Endometrial microvascular endothelial cells (primary cell): Measurements from ENCODE around the gene TXNDC11. TPM values are rescaled to one million over a fixed set of nuclear protein-coding genes. Genes with fewer than 3 reads are reported as not detected.

Experiments used
- in situ Hi-C: cut with HindIII; loops from 2 replicates; pipeline ENCODE4 v1.10.0; 2017; ENCODE audit warnings: low sequenced_read_pairs, low pct_unique_long_range_greater_than_20kb; ENCODE audit errors: inconsistent ontology term
- total RNA-seq: library from RNA; depleted of rRNA; stranded (reverse); fragments of >200 nt; gene quantifications from one replicate; pipeline ENCODE4 v1.2.3, GENCODE V29; 2015; ENCODE audit errors: inconsistent ontology term

TXNDC11 gene
- total RNA-seq, 1 donor from 2014 or later = 63.2 TPM

DNA sequence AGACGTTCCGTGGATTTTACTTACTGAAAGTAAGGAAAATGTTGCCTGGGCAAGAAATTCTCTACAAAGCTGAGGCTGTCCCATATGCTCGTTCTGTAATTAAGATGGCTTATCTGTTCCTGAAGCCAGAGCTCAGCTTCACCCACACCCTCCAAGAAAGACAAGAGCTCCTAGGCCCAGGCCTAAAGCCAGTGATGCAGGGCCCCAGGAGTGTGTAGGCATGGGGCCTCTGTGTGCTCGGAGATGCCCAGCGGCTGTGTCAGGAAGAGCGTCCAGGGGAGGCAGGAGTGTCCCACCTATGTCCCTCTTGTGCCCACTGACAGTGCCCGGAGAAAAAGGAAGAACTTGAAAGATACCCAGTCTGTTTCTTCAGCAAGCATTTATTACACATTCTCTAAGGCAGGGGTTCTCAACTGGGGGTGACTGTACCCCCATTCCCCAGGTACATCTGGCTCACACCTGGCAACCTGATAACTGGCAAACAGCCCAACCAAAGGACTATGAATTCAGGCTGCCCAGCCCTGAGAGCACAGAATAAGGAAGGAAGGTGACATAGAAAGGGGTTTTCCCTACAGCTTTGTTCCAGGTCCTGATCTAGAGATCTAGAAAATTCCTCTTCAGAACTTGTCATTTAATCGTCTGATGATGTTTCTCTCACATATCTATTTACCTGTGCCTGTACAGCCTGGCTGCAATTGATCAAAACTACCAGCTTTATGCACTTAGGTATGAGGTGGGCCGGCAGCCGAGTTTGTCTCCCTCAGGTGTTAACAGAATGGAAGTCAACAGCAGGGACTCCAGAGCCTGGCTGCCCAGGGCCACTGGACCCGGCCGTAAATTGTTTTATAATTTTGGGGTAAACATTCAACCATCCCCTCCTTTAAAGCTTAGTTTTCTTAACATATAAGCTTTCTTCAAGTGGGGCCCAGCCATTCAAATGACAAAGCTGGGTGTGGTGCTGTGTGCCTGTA is 62.4 kb downstream of the TXNDC11 start:
- in situ Hi-C loops = no loop called here

DNA sequence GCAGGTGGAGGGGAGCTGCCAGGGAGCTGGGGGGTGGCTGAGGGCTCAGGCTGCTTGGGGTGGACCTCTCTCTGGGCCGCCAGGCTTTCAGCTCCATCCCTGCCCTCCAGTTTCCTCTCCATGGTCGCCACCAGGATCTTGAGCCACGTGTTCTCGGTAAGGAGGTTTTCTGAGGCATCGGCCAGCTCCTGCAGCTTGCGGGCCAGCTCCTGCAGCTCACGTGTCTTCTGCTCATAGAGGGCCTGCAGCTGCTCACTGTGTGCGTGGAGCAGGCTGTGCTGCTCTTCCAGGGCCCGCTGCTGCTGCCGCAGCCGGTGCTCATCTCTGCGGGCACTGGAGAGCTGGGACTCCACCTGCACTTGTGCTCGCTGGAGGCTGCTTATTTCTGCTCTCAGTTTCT is 63.4 kb downstream of the TXNDC11 start:
- in situ Hi-C loops = no loop called here

DNA sequence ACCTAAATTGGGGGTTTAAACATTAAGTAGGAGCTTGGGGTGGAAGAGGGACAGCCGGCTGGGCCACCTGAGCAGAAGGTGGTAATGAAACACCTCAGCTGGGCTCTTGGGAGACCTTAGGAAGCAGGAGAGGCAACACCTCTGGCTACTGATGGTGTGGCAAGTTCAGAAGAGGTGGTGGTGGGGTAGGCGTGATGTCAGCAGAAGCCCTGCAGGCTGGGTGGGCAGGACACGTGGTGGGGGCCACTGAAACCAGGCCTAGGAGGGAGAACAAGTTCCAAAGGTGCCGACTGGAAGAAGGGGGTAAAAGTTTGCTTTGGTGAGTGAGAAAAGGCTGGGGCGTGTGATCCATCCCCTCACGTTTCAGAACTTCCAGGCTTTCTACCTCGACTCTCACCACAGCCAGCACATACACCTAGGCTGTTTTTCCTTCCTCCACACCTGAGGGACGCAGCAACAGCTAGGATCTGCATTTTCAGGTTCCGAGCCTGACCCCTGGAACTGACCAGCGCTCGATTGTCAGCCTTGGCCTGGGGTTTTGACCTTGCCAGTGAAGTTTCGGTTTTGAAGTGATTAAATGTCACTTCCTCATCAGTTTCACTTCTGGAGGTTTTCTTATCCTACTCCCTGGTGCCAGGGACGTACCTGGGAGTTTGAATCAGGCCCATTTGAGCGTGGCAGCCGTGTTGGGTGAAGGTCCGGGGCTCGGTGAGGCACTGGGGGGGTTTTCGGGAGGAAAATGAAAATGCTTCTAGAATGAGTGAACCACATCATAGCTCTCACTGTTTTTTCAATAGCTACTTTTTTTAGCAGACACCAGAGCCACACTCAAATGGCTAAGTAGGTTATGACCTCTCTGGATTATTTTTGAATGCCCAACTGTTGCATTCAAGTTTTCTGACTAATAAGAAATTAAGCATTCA is 64.4 kb downstream of the TXNDC11 start:
- in situ Hi-C loops = no loop called here

DNA sequence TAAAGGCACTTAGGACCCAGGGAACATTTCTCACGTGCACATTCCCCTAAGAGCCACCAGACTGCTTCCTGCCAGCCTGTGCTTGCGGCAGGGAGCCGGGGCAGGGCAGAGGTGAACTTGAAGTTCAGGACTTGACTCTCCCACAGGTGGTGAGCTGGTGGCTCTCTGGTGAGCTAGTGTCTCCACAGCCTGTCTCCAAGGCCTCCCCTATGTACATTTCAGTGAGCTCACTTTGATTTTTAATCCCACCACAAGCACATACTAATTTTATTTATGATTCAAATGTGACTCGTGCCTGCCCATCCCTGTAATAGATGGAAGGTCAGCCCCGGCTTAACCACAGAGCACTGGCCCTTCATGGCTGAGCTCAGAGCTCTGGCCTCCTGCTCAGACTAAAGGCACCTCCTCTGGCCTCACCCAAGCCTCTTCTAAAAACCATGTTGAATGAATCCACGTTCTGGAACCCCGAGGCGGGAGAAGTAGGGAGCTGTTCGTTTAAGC is 65.2 kb downstream of the TXNDC11 start:
- in situ Hi-C loops = no loop called here

DNA sequence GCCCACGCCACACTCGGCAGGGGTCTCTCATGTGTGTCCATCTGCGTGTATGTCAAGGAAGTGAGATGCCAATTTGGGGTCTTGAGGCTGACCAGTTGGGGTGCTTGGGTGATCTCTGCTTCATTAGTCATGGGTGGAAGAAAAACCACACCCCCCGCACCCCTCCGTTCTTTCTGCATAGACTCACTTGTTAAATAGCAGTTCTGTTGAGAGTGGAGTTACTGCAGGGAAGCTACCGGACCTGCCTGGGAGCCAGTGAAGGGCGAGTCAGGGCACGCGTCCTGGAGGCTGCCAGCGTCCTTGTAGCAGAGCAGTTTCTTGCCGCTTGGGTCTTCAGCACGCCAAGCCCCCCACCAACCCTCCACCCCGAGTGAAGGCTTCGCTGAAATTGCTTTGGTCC is 65.9 kb downstream of the TXNDC11 start:
- in situ Hi-C loops = no loop called here

DNA sequence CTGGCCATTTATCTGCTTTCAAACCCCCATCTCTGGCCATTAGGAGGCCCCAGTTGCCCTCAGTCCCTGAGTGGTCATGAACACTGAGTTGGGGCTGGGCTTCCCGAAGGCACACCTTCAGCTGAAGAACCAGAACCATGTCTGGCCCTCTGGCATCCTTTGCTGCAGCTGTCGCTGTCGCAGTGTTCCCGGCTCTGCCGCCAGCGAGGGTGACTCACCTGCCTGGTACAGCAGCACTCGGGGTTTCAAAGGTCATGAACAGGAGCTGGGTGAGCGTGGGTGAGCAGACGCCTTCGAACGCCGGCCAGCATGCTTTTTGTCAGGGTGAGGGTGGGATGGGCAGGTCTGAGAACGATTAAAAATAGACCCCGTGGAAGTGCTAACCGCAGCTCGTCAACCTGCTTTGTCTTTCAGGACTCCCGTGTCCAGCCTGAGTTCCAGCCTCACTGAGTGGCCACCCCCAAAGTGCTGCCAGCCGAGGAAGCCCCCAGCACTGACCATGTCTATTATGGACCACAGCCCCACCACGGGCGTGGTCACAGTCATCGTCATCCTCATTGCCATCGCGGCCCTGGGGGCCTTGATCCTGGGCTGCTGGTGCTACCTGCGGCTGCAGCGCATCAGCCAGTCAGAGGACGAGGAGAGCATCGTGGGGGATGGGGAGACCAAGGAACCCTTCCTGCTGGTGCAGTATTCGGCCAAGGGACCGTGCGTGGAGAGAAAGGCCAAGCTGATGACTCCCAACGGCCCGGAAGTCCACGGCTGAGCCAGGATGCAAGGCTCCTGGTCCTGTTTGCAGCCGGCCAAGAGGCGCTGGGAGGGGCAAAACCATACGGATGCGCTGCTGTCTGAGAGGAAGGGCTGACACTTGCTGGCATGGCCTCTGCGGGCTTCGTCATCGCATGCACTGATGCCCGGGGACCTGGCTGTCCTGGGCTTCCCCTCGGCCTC is 66.8 kb downstream of the TXNDC11 start:
- in situ Hi-C loops = no loop called here

DNA sequence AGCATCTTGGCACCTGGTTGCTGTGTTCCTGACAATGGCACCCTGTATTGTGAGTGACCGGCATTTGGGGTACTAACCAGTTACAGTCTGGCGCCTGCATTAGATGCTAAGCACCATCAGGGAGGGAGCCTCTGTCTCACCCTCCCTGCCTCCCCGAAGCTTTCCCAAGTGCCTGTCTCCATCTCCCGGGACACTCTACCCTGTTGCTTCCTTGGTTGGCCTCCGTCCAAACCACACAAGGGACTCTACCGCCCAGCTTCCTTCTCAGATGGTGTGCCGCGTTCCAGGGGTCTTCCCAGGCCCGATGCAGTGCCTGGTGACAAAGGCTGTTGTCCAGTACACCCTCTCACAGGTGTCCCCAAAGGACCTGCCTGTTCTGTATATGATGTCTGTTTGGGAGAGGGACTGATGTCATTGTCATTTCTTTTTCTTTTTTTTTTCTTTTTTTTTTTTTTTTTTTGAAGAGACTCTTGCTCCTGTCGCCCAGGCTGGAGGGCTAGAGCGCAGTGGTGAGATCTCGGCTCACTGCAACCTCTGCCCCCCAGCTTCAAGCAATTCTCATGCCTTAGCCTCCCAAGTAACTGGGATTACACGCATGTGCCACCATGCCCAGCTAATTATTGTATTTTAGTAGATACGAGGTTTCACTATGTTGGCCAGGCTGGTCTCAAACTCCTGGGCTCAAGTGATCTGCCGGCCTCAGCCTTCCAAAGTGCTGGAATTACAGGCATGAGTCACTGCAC is 67.7 kb downstream of the TXNDC11 start:
- in situ Hi-C loops = no loop called here

DNA sequence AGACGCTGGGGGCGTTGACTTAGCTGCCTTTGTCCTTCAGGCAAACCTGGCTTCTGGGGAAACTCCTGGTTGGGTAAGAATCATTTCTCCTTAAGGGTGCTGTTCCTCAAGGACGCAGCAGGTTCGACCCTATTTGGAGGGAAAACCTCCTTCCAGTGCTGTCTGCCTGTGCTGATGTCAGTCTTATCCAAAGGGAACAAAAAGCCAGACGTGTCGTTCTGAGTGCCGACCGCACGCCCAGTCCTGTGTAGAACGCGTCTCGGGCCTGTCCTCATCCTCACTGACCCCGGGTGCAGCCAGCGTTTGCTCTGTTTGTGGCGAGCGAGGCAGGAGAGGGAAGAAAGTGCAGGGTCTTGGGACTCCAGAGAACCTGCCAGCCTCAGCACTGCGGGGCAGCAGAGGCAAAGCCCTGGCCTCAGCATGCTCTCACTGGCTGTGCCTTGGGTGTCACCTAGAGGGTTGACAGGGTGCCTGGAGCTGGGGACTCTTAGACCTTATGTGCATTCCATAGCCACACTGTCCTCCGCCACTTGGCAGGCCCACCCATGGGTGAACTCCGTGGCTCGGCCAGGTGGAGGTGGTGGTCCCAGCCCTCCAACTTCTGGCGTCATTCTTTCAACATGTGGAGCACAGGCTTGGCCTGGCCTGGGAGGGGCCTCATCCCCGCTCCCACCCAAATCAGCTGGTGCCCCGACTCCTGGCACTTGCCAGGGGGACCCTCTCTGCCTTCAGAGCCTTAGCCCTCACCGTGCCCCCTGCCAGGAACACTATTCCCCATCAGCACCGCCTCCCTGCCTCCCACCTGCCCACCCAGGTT is 68.4 kb downstream of the TXNDC11 start:
- in situ Hi-C loops = no loop called here

DNA sequence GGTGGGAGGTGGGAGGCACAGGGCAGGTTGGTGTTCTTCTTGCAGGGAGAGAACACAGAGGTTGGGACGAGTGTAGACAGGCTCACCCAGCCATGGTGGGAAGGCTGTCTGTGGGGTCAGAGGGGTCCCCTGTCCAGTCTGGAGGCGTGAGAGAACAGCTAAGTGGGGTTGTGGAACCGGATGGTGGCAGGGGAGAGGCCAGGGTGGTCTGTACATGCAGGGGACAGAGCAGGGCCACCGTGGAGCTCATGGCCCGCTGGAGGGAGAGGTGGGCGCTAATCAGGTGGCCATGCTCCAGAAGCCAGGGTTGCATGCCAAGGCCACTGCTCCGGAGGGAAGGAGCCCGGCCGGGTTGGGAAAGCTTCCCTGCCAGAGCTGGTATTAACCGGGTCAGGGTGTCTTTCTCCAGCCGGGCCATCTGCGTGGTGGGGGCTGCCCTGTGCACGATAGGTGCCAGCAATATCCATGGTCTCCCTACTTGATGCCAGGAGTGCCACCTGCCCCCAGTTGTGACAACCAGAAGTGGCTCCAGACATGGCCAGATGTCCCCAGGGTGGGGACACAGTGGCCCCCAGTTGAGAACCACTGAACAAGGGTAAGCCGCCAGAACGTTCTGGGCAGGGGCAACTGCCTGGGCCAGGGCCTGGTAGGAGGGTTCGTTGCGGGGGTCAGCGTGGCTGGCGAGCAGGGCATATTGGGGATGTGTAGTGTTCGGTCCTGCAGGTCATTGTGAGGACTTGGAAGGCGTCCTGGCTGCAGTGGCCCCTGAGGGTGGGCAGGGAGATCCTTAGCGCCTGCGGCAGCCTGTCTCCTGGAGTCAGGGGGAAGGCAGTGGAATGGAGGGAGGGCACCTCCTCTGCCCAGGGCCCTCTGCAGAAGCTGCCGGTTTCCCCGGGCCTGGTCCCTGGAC is 69.3 kb downstream of the TXNDC11 start:
- in situ Hi-C loops = no loop called here

DNA sequence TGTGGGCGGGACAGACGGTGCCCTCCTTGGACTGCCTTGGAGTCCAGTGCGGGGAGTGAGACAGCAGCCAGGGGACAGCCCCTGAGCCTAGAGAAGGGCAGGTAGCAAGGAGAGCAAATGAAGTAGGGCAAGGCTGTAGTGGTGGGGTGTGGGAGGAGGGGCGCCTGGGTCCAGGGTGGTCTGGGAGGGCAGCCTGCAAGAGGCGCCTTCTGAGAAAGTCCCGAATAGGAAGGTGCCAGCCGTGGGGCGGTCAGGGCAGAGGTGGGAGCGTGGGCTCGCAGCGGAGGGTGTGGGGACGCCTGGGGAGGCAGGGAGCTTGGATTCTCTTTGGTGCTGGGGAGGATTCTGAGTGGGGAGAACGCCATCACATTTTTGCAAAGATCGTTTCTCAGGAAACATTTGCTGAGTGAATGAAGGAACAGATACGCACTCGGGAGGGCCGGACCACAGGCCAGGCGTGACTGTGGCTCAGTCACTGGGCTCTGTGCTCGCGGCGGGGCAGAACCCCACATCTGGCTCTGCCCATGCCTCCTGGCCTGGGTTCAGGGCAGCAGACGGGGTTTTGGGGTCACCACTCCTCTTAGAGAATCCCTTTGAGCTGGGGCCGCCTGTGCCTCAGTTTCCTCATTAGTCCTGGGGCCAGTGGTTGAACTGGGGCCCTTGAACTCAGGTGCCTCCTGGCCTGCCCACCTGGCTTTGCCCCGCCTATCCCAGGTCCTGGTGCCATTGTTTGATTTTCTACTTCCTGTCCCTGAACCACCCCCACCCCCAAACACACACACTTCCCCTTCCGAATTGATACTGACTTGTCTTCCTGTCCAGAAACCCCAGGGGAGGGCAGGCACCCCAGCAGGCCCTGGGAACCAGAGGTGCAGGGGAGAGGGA is 70.2 kb downstream of the TXNDC11 start:
- in situ Hi-C loops = no loop called here

DNA sequence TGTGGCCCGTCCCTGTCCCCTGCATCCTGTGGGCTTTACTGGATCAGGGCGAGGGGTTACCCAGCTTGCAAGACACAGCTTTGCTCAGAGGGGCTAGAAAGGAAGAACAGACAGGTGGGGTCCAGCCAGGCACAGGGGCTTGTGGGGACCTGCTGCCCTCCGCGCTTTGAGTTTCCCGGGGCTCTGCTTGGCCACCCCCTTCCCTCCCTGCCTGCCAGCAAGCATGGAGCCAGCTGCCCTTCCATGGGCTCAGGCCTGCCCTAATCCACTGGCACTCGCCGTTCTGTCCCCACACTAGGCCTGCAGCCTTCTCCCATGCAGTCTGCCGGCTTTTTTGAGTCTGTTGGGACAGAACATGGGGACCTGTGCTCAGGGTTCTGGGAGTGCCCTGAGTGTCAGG is 71.0 kb downstream of the TXNDC11 start:
- in situ Hi-C loops = no loop called here

DNA sequence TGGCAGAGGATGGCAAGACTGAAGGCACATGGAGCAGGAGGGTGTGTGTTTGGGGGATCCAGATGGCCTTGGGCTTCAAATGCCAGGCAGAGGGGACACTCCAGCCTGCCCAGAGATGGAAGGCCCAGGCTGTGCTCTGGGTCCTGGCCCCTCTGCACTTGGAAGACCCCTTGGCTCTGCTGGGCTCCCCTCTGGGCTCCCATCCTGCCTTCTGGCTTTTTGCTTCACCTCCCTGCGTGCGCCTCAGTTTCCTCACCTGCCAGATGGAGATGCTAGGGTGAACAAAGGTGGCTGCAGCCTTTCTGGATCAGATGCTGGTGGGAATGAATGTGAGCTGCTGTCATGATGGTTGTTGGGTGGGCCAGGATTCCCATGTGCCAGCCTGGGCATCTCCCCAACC is 71.4 kb downstream of the TXNDC11 start:
- in situ Hi-C loops = no loop called here

DNA sequence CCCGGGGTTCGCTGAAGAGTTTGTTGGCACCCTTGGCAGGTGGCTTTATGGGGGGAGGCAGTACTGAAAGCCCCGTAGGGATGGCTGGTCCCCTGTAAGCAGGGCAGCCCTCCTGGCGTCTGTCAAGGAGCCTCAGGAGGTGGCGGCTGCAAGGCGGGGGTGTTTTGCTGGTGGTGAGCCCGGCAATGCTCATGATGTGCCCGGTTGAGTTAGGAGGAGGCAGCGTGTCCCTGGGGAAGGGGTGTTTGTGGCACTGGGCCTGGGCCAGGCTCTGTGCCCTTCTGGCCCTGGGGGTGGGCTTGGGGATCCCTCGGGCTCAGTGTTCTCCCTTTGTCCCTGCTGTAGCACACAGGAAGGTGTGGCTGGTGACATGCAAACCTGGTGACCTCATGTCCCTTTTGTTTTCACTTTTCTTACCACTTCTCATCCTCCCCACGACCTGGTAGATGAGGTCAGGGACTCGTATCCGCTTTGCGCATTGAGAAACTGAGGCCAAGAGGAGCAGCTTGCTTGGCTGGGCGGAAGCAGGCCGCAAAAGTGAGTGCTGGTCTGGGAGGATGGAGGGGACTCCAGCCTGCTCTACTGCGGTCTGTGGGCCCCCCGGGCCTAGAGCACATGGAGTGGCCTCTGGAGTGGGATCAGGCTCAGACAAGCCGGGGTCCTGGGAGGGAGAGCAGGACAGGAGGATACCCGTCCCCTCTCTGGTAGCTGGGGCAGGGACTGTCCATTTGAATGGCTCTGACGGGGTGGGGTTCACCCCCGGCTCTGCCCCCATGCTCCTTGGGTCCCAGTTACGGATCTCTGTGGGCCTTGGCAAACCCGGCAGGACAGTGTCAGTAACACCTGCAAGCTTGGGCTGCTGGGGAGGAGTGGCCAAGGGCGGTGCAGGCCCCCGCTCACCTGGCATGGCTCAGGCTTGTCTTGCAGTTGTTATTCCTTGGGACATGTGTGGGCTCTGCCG is 72.2 kb downstream of the TXNDC11 start:
- in situ Hi-C loops = no loop called here
